WTC11 (cell line): ENCODE measurements around the gene FOXK1. TPM values are rescaled to one million over a fixed set of nuclear protein-coding genes. Genes with fewer than 3 reads are reported as not detected.

ENCODE experiments used
- ATAC-seq: fragments of 200-7000 bp; cut with Tn5 transposase; 2 replicates; pipeline ENCODE4 v1.10.0; 2021; ENCODE audit warnings: mild to moderate bottlenecking, moderate library complexity
- CTCF ChIA-PET: fragments of 300-600 bp; sonication (Branson Sonifier 250); formaldehyde crosslinking; loops from one replicate; lab custom pipeline; 2021; ENCODE audit warnings: antibody characterized with exemption; lab: Charles Lee
- POLR2A ChIA-PET: fragments of 350-600 bp; sonication (Branson Sonifier 250); formaldehyde crosslinking; loops from one replicate; lab custom pipeline; 2021; ENCODE audit warnings: antibody characterized with exemption; lab: Charles Lee
- DNase-seq: peaks from one replicate; pipeline ENCODE4 v3.0.0; 2021; ENCODE audit warnings: low spot score
- H3K27ac Mint-ChIP-seq: 2 replicates; pipeline ENCODE4 v1.8.0; 2021; ENCODE audit warnings: mixed read lengths
- H3K27me3 Mint-ChIP-seq: 2 replicates; pipeline ENCODE4 v1.8.0; 2021; ENCODE audit warnings: low read depth, mild to moderate bottlenecking, moderate library complexity, mixed read lengths
- H3K36me3 Mint-ChIP-seq: 2 replicates; pipeline ENCODE4 v1.8.0; 2021; ENCODE audit warnings: mixed read lengths
- H3K4me1 Mint-ChIP-seq: 2 replicates; pipeline ENCODE4 v1.8.0; 2022; ENCODE audit warnings: mixed read lengths
- H3K4me3 Mint-ChIP-seq: 2 replicates; pipeline ENCODE4 v1.8.0; 2021; ENCODE audit warnings: mild to moderate bottlenecking, moderate library complexity, mixed read lengths
- H3K9me3 Mint-ChIP-seq: 2 replicates; pipeline ENCODE4 v1.8.0; 2021; ENCODE audit warnings: mixed read lengths
- AFF4 ChIP-seq: sonication (generic); formaldehyde crosslinking; IDR thresholded peaks from 2 replicates; pipeline ENCODE4 v1.8.1; 2023; ENCODE audit warnings: mild to moderate bottlenecking, missing genetic modification reagents, borderline replicate concordance
- ATF3 ChIP-seq: sonication (generic); formaldehyde crosslinking; conservative IDR thresholded peaks from 2 replicates; pipeline ENCODE4 v1.8.1; 2022; ENCODE audit warnings: mild to moderate bottlenecking, missing genetic modification reagents
- CBFB ChIP-seq: sonication (generic); formaldehyde crosslinking; IDR thresholded peaks from 2 replicates; pipeline ENCODE4 v1.8.1; 2022; ENCODE audit warnings: mild to moderate bottlenecking, low read depth, missing genetic modification reagents
- CREB1 ChIP-seq: sonication (generic); formaldehyde crosslinking; IDR thresholded peaks from 2 replicates; pipeline ENCODE4 v1.8.0; 2023; ENCODE audit warnings: mild to moderate bottlenecking, missing genetic modification reagents
- CREM ChIP-seq: sonication (generic); formaldehyde crosslinking; IDR thresholded peaks from 2 replicates; pipeline ENCODE4 v1.8.1; 2022; ENCODE audit warnings: mild to moderate bottlenecking, missing genetic modification reagents, moderate library complexity
- ELF4 ChIP-seq: sonication (generic); formaldehyde crosslinking; IDR thresholded peaks from 2 replicates; pipeline ENCODE4 v1.8.1; 2022; ENCODE audit warnings: low read depth, mild to moderate bottlenecking, moderate library complexity, missing genetic modification reagents
- ESRRA ChIP-seq: sonication (generic); formaldehyde crosslinking; IDR thresholded peaks from 2 replicates; pipeline ENCODE4 v1.8.1; 2022; ENCODE audit warnings: mild to moderate bottlenecking, missing genetic modification reagents, borderline replicate concordance
- FOXJ3 ChIP-seq: sonication (generic); formaldehyde crosslinking; IDR thresholded peaks from 2 replicates; pipeline ENCODE4 v1.9.0; 2021; ENCODE audit warnings: missing genetic modification reagents, mild to moderate bottlenecking, borderline replicate concordance
- FOXP1 ChIP-seq: sonication (generic); formaldehyde crosslinking; IDR thresholded peaks from 2 replicates; pipeline ENCODE4 v1.8.0; 2022; ENCODE audit warnings: missing genetic modification reagents, mild to moderate bottlenecking, moderate library complexity, borderline replicate concordance
- GABPB1 ChIP-seq: sonication (generic); formaldehyde crosslinking; IDR thresholded peaks from 2 replicates; pipeline ENCODE4 v1.8.1; 2023; ENCODE audit warnings: mild to moderate bottlenecking, missing genetic modification reagents
- JAZF1 ChIP-seq: fragments of 250-450 bp; sonication (Bioruptor Pico); IDR thresholded peaks from 2 replicates; pipeline ENCODE4 v1.9.0; 2021; ENCODE audit warnings: moderate library complexity, mild to moderate bottlenecking, inconsistent platforms
- KAT7 ChIP-seq: sonication (generic); formaldehyde crosslinking; IDR thresholded peaks from 2 replicates; pipeline ENCODE4 v1.8.1; 2023; ENCODE audit warnings: missing genetic modification reagents, mild to moderate bottlenecking, borderline replicate concordance
- MYBL2 ChIP-seq: sonication (generic); formaldehyde crosslinking; IDR thresholded peaks from 2 replicates; pipeline ENCODE4 v1.8.1; 2023; ENCODE audit warnings: mild to moderate bottlenecking, moderate library complexity, missing genetic modification reagents
- NFATC4 ChIP-seq: fragments of 250-450 bp; sonication (Bioruptor Pico); IDR thresholded peaks from 2 replicates; pipeline ENCODE4 v1.9.0; 2021; ENCODE audit warnings: mild to moderate bottlenecking
- NFYB ChIP-seq: sonication (generic); formaldehyde crosslinking; conservative IDR thresholded peaks from 2 replicates; pipeline ENCODE4 v1.8.0; 2022; ENCODE audit warnings: low read depth, missing genetic modification reagents
- SMAD4 ChIP-seq: sonication (generic); formaldehyde crosslinking; IDR thresholded peaks from 2 replicates; pipeline ENCODE4 v1.8.0; 2022; ENCODE audit warnings: mild to moderate bottlenecking, missing genetic modification reagents
- ZNF121 ChIP-seq: sonication (generic); formaldehyde crosslinking; IDR thresholded peaks from 2 replicates; pipeline ENCODE4 v1.8.0; 2023; ENCODE audit warnings: missing genetic modification reagents
- ZNF281 ChIP-seq: sonication (generic); formaldehyde crosslinking; IDR thresholded peaks from 2 replicates; pipeline ENCODE4 v1.8.0; 2023; ENCODE audit warnings: mild to moderate bottlenecking, missing genetic modification reagents
- total RNA-seq: library from RNA; stranded (reverse); gene quantifications from 3 replicates; pipeline ENCODE4 v1.2.3, GENCODE V29; 2021
- TF ChIP-seq, protein P1 (sequence below): sonication (generic); formaldehyde crosslinking; IDR thresholded peaks from 2 replicates; pipeline ENCODE4 v1.8.1; 2022; ENCODE audit warnings: mild to moderate bottlenecking, moderate library complexity, missing genetic modification reagents

The FOXK1 gene
- total RNA-seq, 1 experiment from 2014 or later, result 21.9 TPM

GRCh38 chr7:4807598-4808016, 125.5 kb downstream of the FOXK1 start:
- H3K4me3 Mint-ChIP-seq, result no peak overlapping the region
- CTCF ChIA-PET, result interaction anchor here (3.7 kb wide), 1 partner anchor 15 kb away, joined by 37 read pairs; no protein-coding TSS in a partner anchor
- H3K27ac Mint-ChIP-seq, result no peak overlapping the region
- H3K4me1 Mint-ChIP-seq, result peaks cover 4% of the 10 kb centered on the region
- peaks cover 2% of the 10 kb centered on the region for H3K9me3 Mint-ChIP-seq
- no peak for DNase-seq
- TF ChIP-seq ZNF121 (no peak), NFYB (CRISPR knock-in tag) (no peak), CREB1 (CRISPR knock-in tag) (no peak), JAZF1 (CRISPR knock-in tag) (no peak), KAT7 (CRISPR knock-in tag) (no peak), CBFB (CRISPR knock-in tag) (no peak), MYBL2 (no peak), SMAD4 (CRISPR knock-in tag) (no peak), FOXJ3 (CRISPR knock-in tag) (no peak)
- TF ChIP-seq, protein P1, sequence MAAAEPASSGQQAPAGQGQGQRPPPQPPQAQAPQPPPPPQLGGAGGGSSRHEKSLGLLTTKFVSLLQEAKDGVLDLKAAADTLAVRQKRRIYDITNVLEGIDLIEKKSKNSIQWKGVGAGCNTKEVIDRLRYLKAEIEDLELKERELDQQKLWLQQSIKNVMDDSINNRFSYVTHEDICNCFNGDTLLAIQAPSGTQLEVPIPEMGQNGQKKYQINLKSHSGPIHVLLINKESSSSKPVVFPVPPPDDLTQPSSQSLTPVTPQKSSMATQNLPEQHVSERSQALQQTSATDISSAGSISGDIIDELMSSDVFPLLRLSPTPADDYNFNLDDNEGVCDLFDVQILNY (CRISPR knock-in tag), result no peak
- TF ChIP-seq, all 79 proteins: peak for 0
- Mint-ChIP-seq H3K27me3 (peaks cover 20% of the 10 kb centered on the region), H3K36me3 (peaks cover under 1% of the 10 kb centered on the region; the same call in 1 of the 2 replicates)
- ATAC-seq, result no peak
- POLR2A ChIA-PET, result interaction anchor here (1.1 kb wide), 1 partner anchor 75 kb away, joined by 4 read pairs; no protein-coding TSS in a partner anchor

DNA sequence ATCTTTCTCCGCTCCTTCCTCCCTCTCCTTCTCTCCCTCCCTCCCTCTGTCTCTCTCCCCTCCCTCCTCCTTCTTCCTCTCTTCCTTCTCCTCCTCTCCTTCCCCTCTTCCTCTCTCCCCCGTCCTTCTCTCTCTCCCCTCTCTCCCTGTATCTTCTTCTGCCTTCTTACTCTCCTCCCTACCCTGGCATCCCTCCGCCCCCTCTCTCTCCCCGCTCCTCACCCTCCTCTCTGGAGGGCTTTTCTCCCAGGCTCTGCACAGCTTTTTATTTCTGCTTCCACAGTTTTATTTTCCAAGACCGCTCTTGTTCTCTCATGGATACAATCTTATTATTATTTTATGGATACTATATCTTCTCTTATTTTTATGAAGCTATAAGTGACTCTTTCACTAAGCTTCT, 125.9 kb downstream of the FOXK1 start:
- no peak overlapping the region for H3K27ac Mint-ChIP-seq
- peaks cover 6% of the 10 kb centered on the region for H3K9me3 Mint-ChIP-seq
- ATAC-seq, result no peak
- H3K36me3 Mint-ChIP-seq, result peaks cover 3% of the 10 kb centered on the region; the same call in 1 of the 2 replicates
- ChIA-PET CTCF (interaction anchor here (3.7 kb wide), 1 partner anchor 15 kb away, joined by 37 read pairs; no protein-coding TSS in a partner anchor), POLR2A (interaction anchor here (1.1 kb wide), 1 partner anchor 74 kb away, joined by 4 read pairs; no protein-coding TSS in a partner anchor)
- DNase-seq, result no peak
- peaks cover 4% of the 10 kb centered on the region for H3K4me1 Mint-ChIP-seq
- H3K4me3 Mint-ChIP-seq, result peak overlapping the region; percentile 6; the same call in 1 of the 2 replicates
- peaks cover 20% of the 10 kb centered on the region for H3K27me3 Mint-ChIP-seq
- TF ChIP-seq CREM (CRISPR knock-in tag) (no peak), ESRRA (CRISPR knock-in tag) (no peak), NFATC4 (CRISPR knock-in tag) (no peak), ATF3 (CRISPR knock-in tag) (no peak)

GRCh38 chr7:4808565-4808964, 126.5 kb downstream of the FOXK1 start:
- Mint-ChIP-seq H3K9me3 (peaks cover 7% of the 10 kb centered on the region), H3K27me3 (peaks cover 24% of the 10 kb centered on the region), H3K4me3 (peak overlapping the region; percentile 29), H3K36me3 (peaks cover 3% of the 10 kb centered on the region; the same call in 1 of the 2 replicates), H3K27ac (no peak overlapping the region), H3K4me1 (peaks cover 4% of the 10 kb centered on the region)
- POLR2A ChIA-PET, result interaction anchor here (1.1 kb wide), 1 partner anchor 74 kb away, joined by 4 read pairs; no protein-coding TSS in a partner anchor
- no peak for ATAC-seq
- no peak for DNase-seq
- CTCF ChIA-PET, result interaction anchor here (0.9 to 3.7 kb wide), 3 partner anchors 10 to 21 kb away, joined by 3 to 37 read pairs (median 6); no protein-coding TSS in a partner anchor
- TF ChIP-seq, protein P1 (CRISPR knock-in tag), result no peak
- no peak for TF ChIP-seq FOXJ3 (CRISPR knock-in tag)
- no peak for TF ChIP-seq FOXP1 (CRISPR knock-in tag)
- TF ChIP-seq ELF4 (CRISPR knock-in tag), result no peak
- no peak for TF ChIP-seq ZNF281
- TF ChIP-seq AFF4 (CRISPR knock-in tag), result no peak
- TF ChIP-seq GABPB1 (CRISPR knock-in tag), result no peak
